ENCODE results near the gene MYO7B. TPM values are rescaled to one million over a fixed set of nuclear protein-coding genes. Genes with fewer than 3 reads are reported as not detected.

The MYO7B gene
- polyA plus RNA-seq, 2 of the 4 experiments (the other 2 are of a cell fraction): 0.04 to 0.09 TPM

DNA sequence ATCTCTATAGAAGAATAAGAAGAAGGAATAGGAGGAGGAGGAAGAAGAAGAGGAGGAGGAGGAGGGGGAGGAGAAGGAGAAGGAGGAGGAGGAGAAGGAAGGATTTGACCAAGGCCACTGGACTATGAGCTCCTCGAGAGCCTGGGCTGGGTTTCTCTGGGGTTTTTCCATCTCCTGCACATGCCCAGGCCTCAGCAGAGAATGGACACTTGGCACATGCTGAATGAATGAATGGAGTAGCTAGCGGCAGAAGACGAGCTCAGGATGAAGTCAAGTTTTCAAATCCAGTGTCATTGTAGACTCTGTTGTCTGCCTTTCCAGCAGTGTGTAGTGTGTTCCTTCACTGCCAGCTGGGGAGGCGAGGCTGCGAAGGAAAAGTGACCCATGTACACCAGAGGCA lies 2.2 kb downstream of the MYO7B start:
- ChIA-PET POLR2A (no interaction called here), CTCF (interaction anchor here (0.6 kb wide), 1 partner anchor 13 kb away, joined by 3 read pairs; no protein-coding TSS in a partner anchor)
- no peak overlapping the region for H3K4me2 ChIP-seq
- H3K9me3 ChIP-seq: no peaks in the 10 kb centered on the region
- no peak for DNase-seq (ENCODE audit: low read depth in 1 of 2, low spot score in 1 of 2)
- H3K4me1 ChIP-seq: no peaks in the 10 kb centered on the region
- ATAC-seq: no peak
- WGBS (ENCODE audit: missing lambda C conversion rate): 62% methylated on average over 5 of the region's 5 CpGs
- FAIRE-seq: no peak
- no peak overlapping the region for H3K4me3 ChIP-seq
- no peak overlapping the region for H3K27ac ChIP-seq
- no peak for TF ChIP-seq RCOR1 (IDR thresholded peaks at IDR 0.05; ENCODE audit: low read depth, low read length)
- no peak for TF ChIP-seq BHLHE40 (IDR thresholded peaks at IDR 0.05; ENCODE audit: low read depth, low read length)
- no peak for TF ChIP-seq EHMT2 (IDR thresholded peaks at IDR 0.05; ENCODE audit: low read depth)
- TF ChIP-seq REST (IDR thresholded peaks at IDR 0.05): no peak
- TF ChIP-seq ZSCAN20 (CRISPR knock-in tag; IDR thresholded peaks at IDR 0.05): no peak
- TF ChIP-seq FOXS1 (CRISPR knock-in tag; IDR thresholded peaks at IDR 0.05): no peak
- no peak for TF ChIP-seq CHD4 (IDR thresholded peaks at IDR 0.05; ENCODE audit: borderline replicate concordance)
- TF ChIP-seq MYC (IDR thresholded peaks at IDR 0.05; ENCODE audit: borderline replicate concordance, low read length): no peak
- no peak for TF ChIP-seq NPAS2 (CRISPR knock-in tag; IDR thresholded peaks at IDR 0.05; ENCODE audit: borderline replicate concordance)
- no peak for TF ChIP-seq KDM5A (IDR thresholded peaks at IDR 0.05)
- no peak for TF ChIP-seq CBX2 (IDR thresholded peaks at IDR 0.05; ENCODE audit: borderline replicate concordance, low read depth)
- TF ChIP-seq RNF2 (IDR thresholded peaks at IDR 0.05; ENCODE audit: borderline replicate concordance, low read depth): no peak
- no peak for TF ChIP-seq ZFP36 (IDR thresholded peaks at IDR 0.05; ENCODE audit: borderline replicate concordance, partially characterized antibody)
- no peak for TF ChIP-seq ZNF302 (CRISPR knock-in tag; IDR thresholded peaks at IDR 0.05)
- TF ChIP-seq SMC3 (IDR thresholded peaks at IDR 0.05): no peak
- no peak for TF ChIP-seq RFX5 (IDR thresholded peaks at IDR 0.05)
- no peak for TF ChIP-seq CEBPB (IDR thresholded peaks at IDR 0.05)
- no peak for TF ChIP-seq MAX (IDR thresholded peaks at IDR 0.05)
- TF ChIP-seq ESRRA (IDR thresholded peaks at IDR 0.05; ENCODE audit: borderline replicate concordance, low read length): no peak
- no peak for TF ChIP-seq HDAC2 (IDR thresholded peaks at IDR 0.05)

DNA sequence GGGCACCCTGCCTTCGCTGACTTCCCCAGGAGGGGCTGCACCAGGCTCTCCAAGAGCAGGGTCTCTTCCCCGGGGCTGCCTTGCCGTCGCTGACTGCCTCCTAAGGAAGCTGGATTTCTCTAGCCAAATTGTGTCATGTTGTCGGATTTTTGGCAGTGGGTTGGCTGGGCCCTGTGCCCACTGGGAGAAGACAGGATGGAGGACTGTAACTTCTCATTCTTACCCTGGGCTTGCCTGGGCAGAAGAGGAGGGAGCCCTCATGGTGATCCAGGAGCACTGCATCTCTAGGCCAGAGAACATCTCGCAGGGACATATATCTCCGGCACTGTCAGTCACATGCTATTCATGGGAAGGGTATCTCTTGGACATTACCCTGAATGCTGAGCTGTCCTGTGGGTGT lies 6.3 kb downstream of the MYO7B start:
- 90% methylated on average over 5 of the region's 7 CpGs for WGBS (ENCODE audit: missing lambda C conversion rate)
- CTCF ChIA-PET: interaction anchor here (1.0 to 1.7 kb wide), 2 partner anchors 38 to 49 kb away, joined by 3 to 4 read pairs; no protein-coding TSS in a partner anchor
- Histone ChIP-seq H3K4me2 (no peak overlapping the region), H3K4me1 (peaks cover 8% of the 10 kb centered on the region; the same call in 1 of the 3 replicates), H3K9me3 (no peaks in the 10 kb centered on the region), H3K27ac (no peak overlapping the region), H3K4me3 (no peak overlapping the region)
- ATAC-seq (peak; percentile 27 to 52; a peak in 3 of 6 replicates), FAIRE-seq (no peak), DNase-seq (ENCODE audit: low read depth in 1 of 2, low spot score in 1 of 2) (no peak)
- POLR2A ChIA-PET: no interaction called here
- TF ChIP-seq NPAS2 (CRISPR knock-in tag; IDR thresholded peaks at IDR 0.05; ENCODE audit: borderline replicate concordance): no peak
- TF ChIP-seq JUN (IDR thresholded peaks at IDR 0.05): no peak
- TF ChIP-seq FOSL2 (IDR thresholded peaks at IDR 0.05): no peak
- TF ChIP-seq FOSL2 (CRISPR knock-in tag; IDR thresholded peaks at IDR 0.05): no peak

All from A549 (cell line).